Retinal pigment epithelial cell (primary cell): ENCODE measurements around the gene LAMP5.

Experiments used
- DNase-seq: peaks from one replicate; pipeline ENCODE4 v3.0.0-alpha.2; 2010; ENCODE audit warnings: low read depth
- H3K4me3 ChIP-seq: 2 replicates; pipeline ENCODE4 v1.5.1; 2011; ENCODE audit warnings: mild to moderate bottlenecking, low read length, control low read depth, moderate library complexity
- CTCF ChIP-seq: conservative IDR thresholded peaks from 2 replicates; pipeline ENCODE4 v1.5.1; 2011; ENCODE audit warnings: low read depth, low read length, control low read depth, inconsistent platforms

The LAMP5 gene

GRCh38 chr20:9490161-9490560, 24.2 kb upstream of the LAMP5 start:
- H3K4me3 ChIP-seq = no peak overlapping the region
- no peak for DNase-seq
- TF ChIP-seq CTCF = no peak

- no peak for TF ChIP-seq CTCF
- DNase-seq = no peak
- H3K4me3 ChIP-seq = no peak overlapping the region
Measured at GRCh38 chr20:9490631-9491030, 23.8 kb upstream of the LAMP5 start.

GRCh38 chr20:9491324-9491723, 23.1 kb upstream of the LAMP5 start:
- H3K4me3 ChIP-seq = no peak overlapping the region
- no peak for DNase-seq
- no peak for TF ChIP-seq CTCF

- no peak overlapping the region for H3K4me3 ChIP-seq
- TF ChIP-seq CTCF = no peak
- DNase-seq = no peak
Measured at GRCh38 chr20:9492067-9492466, 22.3 kb upstream of the LAMP5 start.

GRCh38 chr20:9493803-9494202, 20.6 kb upstream of the LAMP5 start:
- no peak overlapping the region for H3K4me3 ChIP-seq
- no peak for TF ChIP-seq CTCF
- DNase-seq = no peak

- no peak for TF ChIP-seq CTCF
- DNase-seq = no peak
- H3K4me3 ChIP-seq = no peak overlapping the region
Measured at GRCh38 chr20:9495701-9496100, 18.7 kb upstream of the LAMP5 start.

- DNase-seq = no peak
- no peak overlapping the region for H3K4me3 ChIP-seq
- no peak for TF ChIP-seq CTCF
Measured at GRCh38 chr20:9496155-9496554, 18.2 kb upstream of the LAMP5 start.
